HepG2 (cell line): Measurements from ENCODE around the gene DOK7. TPM values are rescaled to one million over a fixed set of nuclear protein-coding genes. Genes with fewer than 3 reads are reported as not detected.
A peak's percentile ranks its signal among the peaks of the same experiment; 100 is the strongest.

Experiments used
- ATAC-seq: fragments of 200-7000 bp; cut with Tn5 transposase; 3 replicates; pipeline ENCODE4 v1.9.1; 2020; ENCODE audit warnings: mild to moderate bottlenecking, moderate library complexity
- BruUV-seq: library from RNA; stranded (reverse); fragments of 400-500 nt; replicated peaks from 2 replicates; lab custom pipeline; 2021; lab: Mats Ljungman, UMichigan
- CTCF ChIA-PET: fragments of 300-600 bp; formaldehyde crosslinking; extraction: SDS; loops from one replicate; lab custom pipeline; 2021; ENCODE audit warnings: low total read pairs, inconsistent platforms, low intra/inter-chr PET ratio; lab: Yijun Ruan, JAX
- POLR2A ChIA-PET: fragments of 350-600 bp; sonication (Branson Sonifier 250); formaldehyde crosslinking; loops from one replicate; lab custom pipeline; 2020; ENCODE audit warnings: antibody characterized with exemption, inconsistent platforms; lab: Yijun Ruan, JAX
- DNase-seq: peaks from one replicate; pipeline ENCODE4 v3.0.0-alpha.2; 2015; ENCODE audit warnings: low spot score
- FAIRE-seq: peaks from 3 replicates; lab custom pipeline; 2011; peaks lifted over from hg19 to GRCh38; lab: Jason Lieb, UNC
- H2AFZ ChIP-seq: one replicate; pipeline ENCODE4 v1.6.1; 2011; ENCODE audit warnings: low read length, inconsistent platforms
- H3K27ac ChIP-seq: fragments of 300-600 bp; 3 replicates; pipeline ENCODE4 v1.8.0; 2011; ENCODE audit warnings: mixed run types, mild to moderate bottlenecking, mixed read lengths, low read length, inconsistent platforms; ENCODE audit not compliant: insufficient read depth; ENCODE audit errors: extremely low read length
- H3K27me3 ChIP-seq, 2 experiments: fragments of 200-600 bp in 1 of 2; 2 replicates in 1 of 2; 3 replicates in 1 of 2; pipeline versions ENCODE4 v1.6.0 to v1.8.0; 2011; ENCODE audit warnings: low read length in 2 of 2, mild to moderate bottlenecking in 2 of 2, moderate library complexity in 2 of 2, inconsistent platforms in 1 of 2; ENCODE audit not compliant: insufficient read depth in 2 of 2, control insufficient read depth in 1 of 2
- H3K36me3 ChIP-seq, 2 experiments: fragments of 200-600 bp in 1 of 2; replicated peaks in 1 of 2; 2 replicates in 1 of 2; 3 replicates in 1 of 2; pipeline versions ENCODE4 v1.5.1 to v1.8.0; 2011; ENCODE audit warnings: low read length in 2 of 2, inconsistent platforms in 1 of 2; ENCODE audit not compliant: insufficient read depth in 2 of 2, control insufficient read depth in 1 of 2
- H3K4me1 ChIP-seq: 2 replicates; pipeline ENCODE4 v1.5.1; 2012; ENCODE audit warnings: low read length, inconsistent platforms; ENCODE audit not compliant: insufficient read depth
- H3K4me2 ChIP-seq: 2 replicates; pipeline ENCODE4 v1.6.0; 2011; ENCODE audit warnings: low read depth, low read length, inconsistent platforms
- H3K4me3 ChIP-seq, 3 experiments: fragments of 200-600 bp in 1 of 3; sonication (generic), shearing (Covaris generic) in 1 of 3; replicated peaks in 1 of 3; 2 replicates each; pipeline ENCODE4 v1.5.1; 2011 to 2016; ENCODE audit warnings: low read length in 3 of 3, inconsistent platforms in 2 of 3, low read depth in 2 of 3, mild to moderate bottlenecking in 2 of 3, control low read depth in 1 of 3, mixed read lengths in 1 of 3; ENCODE audit not compliant: insufficient read depth in 1 of 3
- H3K79me2 ChIP-seq: one replicate; pipeline ENCODE4 v1.6.1; 2011; ENCODE audit warnings: low read length, inconsistent platforms; ENCODE audit not compliant: insufficient read depth
- H3K9ac ChIP-seq: 2 replicates; pipeline ENCODE4 v1.6.0; 2011; ENCODE audit warnings: mild to moderate bottlenecking, low read depth, low read length, inconsistent platforms; ENCODE audit not compliant: insufficient read depth
- H3K9me3 ChIP-seq: 2 replicates; pipeline ENCODE4 v1.5.1; 2012; ENCODE audit warnings: mild to moderate bottlenecking, low read length
- H4K20me1 ChIP-seq: 2 replicates; pipeline ENCODE4 v1.6.0; 2011; ENCODE audit warnings: inconsistent platforms, mild to moderate bottlenecking, low read length, moderate library complexity; ENCODE audit not compliant: insufficient read depth
- DNMT3B ChIP-seq: conservative IDR thresholded peaks from 2 replicates; pipeline ENCODE4 v1.6.1; 2016; ENCODE audit warnings: missing biosample characterization, control low read depth
- NRL ChIP-seq: sonication (generic); formaldehyde crosslinking; IDR thresholded peaks from 2 replicates; pipeline ENCODE4 v1.5.0; 2020; ENCODE audit warnings: missing genetic modification reagents, mild to moderate bottlenecking, moderate library complexity, borderline replicate concordance
- WGBS: methylation state at CpG from one replicate; pipeline ENCODE4 v1.1.6; 2017; ENCODE audit warnings: low lambda C conversion rate; 5-methylcytosine and 5-hydroxymethylcytosine counted together
- in situ Hi-C: cut with HindIII; loops from 2 replicates; pipeline ENCODE4 v1.10.0; 2017; ENCODE audit warnings: low pct_unique_long_range_greater_than_20kb; ENCODE audit not compliant: extremely low pct_ligation_motif_present
- intact Hi-C: fragments of 100-400 bp; cut with micrococcal nuclease; formaldehyde crosslinking; loops from one replicate; pipeline ENCODE4 v1.10.0; 2022; ENCODE audit not compliant: unreplicated experiment
- polyA plus RNA-seq, 8 experiments: library from polyadenylated mRNA; depleted of rRNA in 3 of 8; stranded (reverse) in 7 of 8; unstranded in 1 of 8; fragments of >200 nt; fragmentation: Illumina TruSeq in 4 of 8; extraction: Trizol in 4 of 8; gene quantifications; 2 replicates each; pipeline versions ENCODE4 v1.2.1 to v1.2.3, GENCODE V29; 2011 to 2016; ENCODE audit warnings: low read depth in 4 of 8, missing spikeins in 1 of 8, mixed read lengths in 1 of 8; ENCODE audit not compliant: insufficient read depth in 1 of 8
- total RNA-seq, 5 experiments: library from RNA; depleted of rRNA; stranded (reverse); fragments of >200 nt; fragmentation: Illumina TruSeq; extraction: Trizol; gene quantifications; 2 replicates each; pipeline ENCODE4 v1.2.3, GENCODE V29; 2016; ENCODE audit warnings: low read depth in 1 of 5
- TF ChIP-seq, protein P1 (sequence below): IDR thresholded peaks from 2 replicates; pipeline ENCODE4 v1.6.1; 2016; ENCODE audit warnings: mild to moderate bottlenecking

Gene DOK7
- total and polyA plus RNA-seq, 2 of the 13 experiments (the other 11 are each of a cell fraction or from before 2014, with no cell fraction given) = 0.03 to 0.07 TPM

DNA sequence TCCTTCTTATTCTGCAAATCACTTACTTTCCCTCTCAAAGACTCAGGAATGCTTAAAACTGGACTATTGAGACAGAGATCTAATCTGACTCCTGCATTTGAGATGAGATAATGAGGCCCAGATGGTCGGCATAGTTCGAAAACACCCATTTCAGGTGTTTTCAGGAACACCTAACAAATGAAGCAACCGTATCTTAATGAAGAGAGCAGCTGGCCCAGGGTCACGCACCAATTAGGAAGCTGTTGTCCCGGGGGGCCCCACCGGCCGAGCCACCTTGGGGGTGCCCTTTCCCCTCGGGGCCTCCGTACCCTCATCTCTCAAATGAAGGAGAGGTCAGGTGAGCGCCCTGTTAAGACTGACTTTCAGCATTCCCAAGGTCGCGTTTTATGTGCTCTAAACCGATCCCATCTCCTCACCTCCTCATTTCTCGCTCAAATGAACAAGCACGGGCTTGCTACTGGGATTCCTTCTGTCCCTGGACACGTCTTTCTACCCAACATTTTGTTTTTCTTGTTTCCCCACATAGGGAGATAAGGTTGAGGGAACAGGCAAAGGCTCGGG, 68.3 kb downstream of the DOK7 start:
- ChIA-PET CTCF (no interaction called here), POLR2A (no interaction called here)
- DNase-seq (no peak), FAIRE-seq (no peak), ATAC-seq (no peak; the same call in 1 of the 3 replicates)
- H3K4me1 ChIP-seq = peaks cover 28% of the 10 kb centered on the region
- TSS peak; percentile 66 for BruUV-seq
- WGBS = 4% methylated on average over 14 of the region's 17 CpGs
- intact Hi-C loops = no loop called here
- H3K4me3 ChIP-seq = peak overlapping the region; percentile 90 to 99 (median 98)
- in situ Hi-C loops = no loop called here
- peak overlapping the region; percentile 85 for H3K9ac ChIP-seq
- no peak overlapping the region for H2AFZ ChIP-seq
- H3K27ac ChIP-seq = peak overlapping the region; percentile 63
- no peaks in the 10 kb centered on the region for H3K9me3 ChIP-seq
- peak overlapping the region; percentile 100 for H3K4me2 ChIP-seq
- H3K36me3 ChIP-seq = peaks cover 11 to 23% of the 10 kb centered on the region in 2 experiments; a peak in 4 of 5 replicates
- TF ChIP-seq DNMT3B (CRISPR knock-in tag) = no peak
- TF ChIP-seq, protein P1, sequence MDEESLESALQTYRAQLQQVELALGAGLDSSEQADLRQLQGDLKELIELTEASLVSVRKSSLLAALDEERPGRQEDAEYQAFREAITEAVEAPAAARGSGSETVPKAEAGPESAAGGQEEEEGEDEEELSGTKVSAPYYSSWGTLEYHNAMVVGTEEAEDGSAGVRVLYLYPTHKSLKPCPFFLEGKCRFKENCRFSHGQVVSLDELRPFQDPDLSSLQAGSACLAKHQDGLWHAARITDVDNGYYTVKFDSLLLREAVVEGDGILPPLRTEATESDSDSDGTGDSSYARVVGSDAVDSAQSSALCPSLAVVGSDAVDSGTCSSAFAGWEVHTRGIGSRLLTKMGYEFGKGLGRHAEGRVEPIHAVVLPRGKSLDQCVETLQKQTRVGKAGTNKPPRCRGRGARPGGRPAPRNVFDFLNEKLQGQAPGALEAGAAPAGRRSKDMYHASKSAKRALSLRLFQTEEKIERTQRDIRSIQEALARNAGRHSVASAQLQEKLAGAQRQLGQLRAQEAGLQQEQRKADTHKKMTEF (CRISPR knock-in tag) = 0 out of 2 replicates have a peak, but pooled peaks have one; percentile 2
- TF ChIP-seq NRL (CRISPR knock-in tag) = 0 out of 2 replicates have a peak, but pooled peaks have one; percentile 19
- TF ChIP-seq, all 625 proteins: peak for 2
- peaks cover 0 to 7% of the 10 kb centered on the region in 2 experiments; a peak in 2 of 5 replicates for H3K27me3 ChIP-seq
- H3K79me2 ChIP-seq = peaks cover 40% of the 10 kb centered on the region
- peaks cover 12% of the 10 kb centered on the region; the same call in 1 of the 2 replicates for H4K20me1 ChIP-seq
